ENCODE results near the gene CCDC27. TPM values are rescaled to one million over a fixed set of nuclear protein-coding genes. Genes with fewer than 3 reads are reported as not detected.
"Not testable (repeated sequence)": the region's sequence is repeated elsewhere in the genome, so short reads cannot be mapped to it uniquely, and the experiment has no call there.

CCDC27 gene
- total RNA-seq, 1 experiment from 2014 or later = not detected

- H3K9ac ChIP-seq (ENCODE audit: low read length) = no peak overlapping the region
- H3K27ac ChIP-seq (ENCODE audit: low read depth, low read length) = no peak overlapping the region
Observed at GRCh38 chr1:3747903-3748302, 4.3 kb upstream of the CCDC27 start.

DNA sequence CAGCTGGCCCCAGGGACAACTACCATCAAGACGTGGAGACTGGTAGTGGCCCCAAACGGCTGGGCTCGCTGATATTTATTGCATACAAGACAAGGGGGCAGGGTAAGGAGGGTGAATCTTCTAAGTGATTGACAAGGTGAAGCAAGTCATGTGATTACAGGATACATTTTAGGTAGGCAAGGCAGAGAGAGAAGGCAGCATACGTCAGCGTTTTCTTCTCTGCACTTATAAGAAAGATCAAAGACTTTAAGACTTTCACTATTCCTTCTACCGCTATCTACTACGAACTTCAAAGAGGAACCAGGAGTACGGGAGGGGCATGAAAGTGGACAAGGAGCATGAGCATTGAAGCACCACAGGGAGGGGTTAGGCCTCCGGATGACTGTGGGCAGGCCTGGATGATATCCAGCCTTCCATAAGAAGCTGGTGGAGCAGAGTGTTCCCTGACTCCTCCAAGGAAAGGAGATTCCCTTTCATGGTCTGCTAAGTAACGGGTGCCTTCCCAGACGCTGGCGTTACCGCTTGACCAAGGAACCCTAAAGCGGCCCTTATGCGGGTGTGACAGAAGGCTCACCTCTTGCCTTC, 3.8 kb upstream of the CCDC27 start:
- intact Hi-C loops (cut with micrococcal nuclease); RAD21 ChIA-PET (ENCODE audit: low non-redundant PET in 1 of 2, low total read pairs in 2 of 2, uncharacterized antibody in 2 of 2, unreplicated experiment in 2 of 2); H3K9me2 ChIP-seq (ENCODE audit: insufficient read depth); H3K4me3 ChIP-seq (replicated peaks in 1 of 2; ENCODE audit: low read depth in 1 of 2, low read length in 2 of 2); ATAC-seq; H3K4me1 ChIP-seq (ENCODE audit: control insufficient read depth in 1 of 2, insufficient read depth in 2 of 2, low read length in 2 of 2); H3K36me3 ChIP-seq (ENCODE audit: control insufficient read depth in 1 of 2, insufficient read depth in 2 of 2, low read length in 2 of 2); H2AFZ ChIP-seq (ENCODE audit: low read depth, low read length, poor library complexity, severe bottlenecking); CTCF ChIA-PET; H3K9ac ChIP-seq (ENCODE audit: low read length); H4K20me1 ChIP-seq (ENCODE audit: insufficient read depth); BruUV-seq (replicated peaks); H3K27ac ChIP-seq (ENCODE audit: low read depth, low read length); POLR2A ChIA-PET; H3K9me3 ChIP-seq (ENCODE audit: control insufficient read depth in 1 of 2, insufficient read depth in 1 of 2, low read depth in 1 of 2, low read length in 2 of 2); H3K79me2 ChIP-seq (ENCODE audit: insufficient read depth, low read length); H3K4me2 ChIP-seq (ENCODE audit: low read length); DNase-seq (ENCODE audit: low read depth, low spot score): not testable (repeated sequence)
- peaks cover 12% of the 10 kb centered on the region for H3K27me3 ChIP-seq (ENCODE audit: insufficient read depth, low read length)

More at GRCh38 chr1:3747903-3748302, 4.3 kb upstream of the CCDC27 start:
- Histone ChIP-seq H3K27me3 (ENCODE audit: insufficient read depth, low read length) (peaks cover 12% of the 10 kb centered on the region), H3K4me3 (replicated peaks in 1 of 2; ENCODE audit: low read depth in 1 of 2, low read length in 2 of 2) (no peak overlapping the region), H3K36me3 (ENCODE audit: control insufficient read depth in 1 of 2, insufficient read depth in 2 of 2, low read length in 2 of 2) (no peaks in the 10 kb centered on the region), H3K4me2 (ENCODE audit: low read length) (no peak overlapping the region), H3K9me3 (ENCODE audit: control insufficient read depth in 1 of 2, insufficient read depth in 1 of 2, low read depth in 1 of 2, low read length in 2 of 2) (no peaks in the 10 kb centered on the region), H2AFZ (ENCODE audit: low read depth, low read length, poor library complexity, severe bottlenecking) (no peak overlapping the region), H3K79me2 (ENCODE audit: insufficient read depth, low read length) (no peaks in the 10 kb centered on the region), H3K9me2 (ENCODE audit: insufficient read depth) (no peaks in the 10 kb centered on the region), H4K20me1 (ENCODE audit: insufficient read depth) (no peaks in the 10 kb centered on the region), H3K4me1 (ENCODE audit: control insufficient read depth in 1 of 2, insufficient read depth in 2 of 2, low read length in 2 of 2) (no peaks in the 10 kb centered on the region)
- no TSS peak for BruUV-seq (replicated peaks)
- ATAC-seq (no peak), DNase-seq (ENCODE audit: low read depth, low spot score) (no peak)
- ChIA-PET CTCF (no interaction called here), RAD21 (ENCODE audit: low non-redundant PET in 1 of 2, low total read pairs in 2 of 2, uncharacterized antibody in 2 of 2, unreplicated experiment in 2 of 2) (no interaction called here), POLR2A (no interaction called here)
- intact Hi-C loops (cut with micrococcal nuclease) = no loop called here
- no peak for TF ChIP-seq CEBPB (IDR thresholded peaks at IDR 0.05; ENCODE audit: low read depth)
- no peak for TF ChIP-seq EGR1 (IDR thresholded peaks at IDR 0.05; ENCODE audit: low read depth)
- no peak for TF ChIP-seq ELF1 (IDR thresholded peaks at IDR 0.05; ENCODE audit: borderline replicate concordance, low read depth)
- no peak for TF ChIP-seq ZFX (IDR thresholded peaks at IDR 0.05)
- TF ChIP-seq SP1 (IDR thresholded peaks at IDR 0.05; ENCODE audit: low read depth) = no peak

Measured in HCT116 (cell line).